ENCODE measurements around the gene SLC23A3. TPM values are rescaled to one million over a fixed set of nuclear protein-coding genes. Genes with fewer than 3 reads are reported as not detected.

The SLC23A3 gene
- total RNA-seq, 1 donor from 2014 or later: 1.4 TPM

- H2AFZ ChIP-seq (replicated peaks): no peak overlapping the region
- no peaks in the 10 kb centered on the region for H3K36me3 ChIP-seq
- H3K27me3 Mint-ChIP-seq (ENCODE audit: insufficient read depth, low read depth): peaks cover 8% of the 10 kb centered on the region
- no peak overlapping the region for H3K4me3 Mint-ChIP-seq
- H3K27ac ChIP-seq: no peak overlapping the region
- H3K4me1 ChIP-seq: peaks cover 7% of the 10 kb centered on the region
- TF ChIP-seq EZH2 (IDR thresholded peaks at IDR 0.05) (no peak), EZH2phosphoT487 (IDR thresholded peaks at IDR 0.05) (no peak)
- TF ChIP-seq, protein P1, sequence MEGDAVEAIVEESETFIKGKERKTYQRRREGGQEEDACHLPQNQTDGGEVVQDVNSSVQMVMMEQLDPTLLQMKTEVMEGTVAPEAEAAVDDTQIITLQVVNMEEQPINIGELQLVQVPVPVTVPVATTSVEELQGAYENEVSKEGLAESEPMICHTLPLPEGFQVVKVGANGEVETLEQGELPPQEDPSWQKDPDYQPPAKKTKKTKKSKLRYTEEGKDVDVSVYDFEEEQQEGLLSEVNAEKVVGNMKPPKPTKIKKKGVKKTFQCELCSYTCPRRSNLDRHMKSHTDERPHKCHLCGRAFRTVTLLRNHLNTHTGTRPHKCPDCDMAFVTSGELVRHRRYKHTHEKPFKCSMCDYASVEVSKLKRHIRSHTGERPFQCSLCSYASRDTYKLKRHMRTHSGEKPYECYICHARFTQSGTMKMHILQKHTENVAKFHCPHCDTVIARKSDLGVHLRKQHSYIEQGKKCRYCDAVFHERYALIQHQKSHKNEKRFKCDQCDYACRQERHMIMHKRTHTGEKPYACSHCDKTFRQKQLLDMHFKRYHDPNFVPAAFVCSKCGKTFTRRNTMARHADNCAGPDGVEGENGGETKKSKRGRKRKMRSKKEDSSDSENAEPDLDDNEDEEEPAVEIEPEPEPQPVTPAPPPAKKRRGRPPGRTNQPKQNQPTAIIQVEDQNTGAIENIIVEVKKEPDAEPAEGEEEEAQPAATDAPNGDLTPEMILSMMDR (IDR thresholded peaks at IDR 0.05): no peak
- H3K4me2 ChIP-seq: no peak overlapping the region
- no peak overlapping the region for H3K27ac Mint-ChIP-seq
- peaks cover 14% of the 10 kb centered on the region for H4K20me1 ChIP-seq (ENCODE audit: low read depth)
- peaks cover 9% of the 10 kb centered on the region for H3K79me2 ChIP-seq (ENCODE audit: low read depth)
- no peak overlapping the region for H3K9ac ChIP-seq
- peaks cover 5% of the 10 kb centered on the region for H3K36me3 Mint-ChIP-seq
- peaks cover 7% of the 10 kb centered on the region for H3K4me1 Mint-ChIP-seq
- peaks cover 29% of the 10 kb centered on the region for H3F3A ChIP-seq (ENCODE audit: low read depth)
- no peaks in the 10 kb centered on the region for H3K27me3 ChIP-seq
- H3K9me3 ChIP-seq (ENCODE audit: low read depth): no peaks in the 10 kb centered on the region
- no peak for DNase-seq (ENCODE audit: low spot score)
- H3K9me3 Mint-ChIP-seq: no peaks in the 10 kb centered on the region
- no peak overlapping the region for H3K4me3 ChIP-seq
Observed at GRCh38 chr2:219172231-219173154, 2.7 kb upstream of the SLC23A3 start.

DNA sequence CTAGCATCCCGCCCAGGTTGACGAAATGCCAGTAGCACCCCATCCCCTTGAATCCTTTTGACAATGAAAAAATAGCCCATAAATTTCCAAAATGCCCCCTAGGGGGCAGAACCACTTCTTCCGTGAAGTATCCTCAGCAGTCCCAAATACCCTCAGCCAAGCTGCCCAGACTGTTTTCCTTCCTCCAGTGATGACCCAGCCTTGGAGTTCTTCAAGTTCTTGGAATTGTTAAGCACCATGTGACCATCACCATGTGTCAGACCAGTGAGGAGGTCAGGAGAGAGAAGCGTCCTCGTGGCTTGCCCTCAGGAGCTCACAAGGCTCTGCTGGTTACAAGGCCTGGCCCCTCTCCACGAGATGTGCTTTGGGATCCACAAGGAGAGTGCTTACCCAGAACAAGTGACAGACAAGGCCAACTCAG is 1.4 kb upstream of the SLC23A3 start:
- Histone ChIP-seq H2AFZ (replicated peaks) (no peak overlapping the region), H3K9ac (no peak overlapping the region), H4K20me1 (ENCODE audit: low read depth) (peaks cover 13% of the 10 kb centered on the region), H3K79me2 (ENCODE audit: low read depth) (peaks cover 9% of the 10 kb centered on the region), H3K4me1 (peaks cover 7% of the 10 kb centered on the region), H3K27ac (no peak overlapping the region), H3K4me2 (no peak overlapping the region), H3K4me3 (no peak overlapping the region), H3K36me3 (no peaks in the 10 kb centered on the region), H3K9me3 (ENCODE audit: low read depth) (no peaks in the 10 kb centered on the region), H3K27me3 (no peaks in the 10 kb centered on the region), H3F3A (ENCODE audit: low read depth) (peaks cover 17% of the 10 kb centered on the region)
- H3K4me1 Mint-ChIP-seq: peaks cover 6% of the 10 kb centered on the region
- no peak for TF ChIP-seq EZH2phosphoT487 (IDR thresholded peaks at IDR 0.05)
- TF ChIP-seq EZH2 (IDR thresholded peaks at IDR 0.05): no peak
- TF ChIP-seq, protein P1 (IDR thresholded peaks at IDR 0.05): peak; percentile 78
- H3K4me3 Mint-ChIP-seq: no peak overlapping the region
- H3K36me3 Mint-ChIP-seq: peaks cover 5% of the 10 kb centered on the region
- peak overlapping the region; percentile 92 for H3K27ac Mint-ChIP-seq
- peaks cover 8% of the 10 kb centered on the region for H3K27me3 Mint-ChIP-seq (ENCODE audit: insufficient read depth, low read depth)
- peak; percentile 62 for DNase-seq (ENCODE audit: low spot score)
- H3K9me3 Mint-ChIP-seq: no peaks in the 10 kb centered on the region

- no peak for TF ChIP-seq EZH2 (IDR thresholded peaks at IDR 0.05)
- TF ChIP-seq EZH2phosphoT487 (IDR thresholded peaks at IDR 0.05): no peak
- TF ChIP-seq, protein P1 (IDR thresholded peaks at IDR 0.05): no peak
- H4K20me1 ChIP-seq (ENCODE audit: low read depth): peaks cover 7% of the 10 kb centered on the region
Observed at GRCh38 chr2:219168932-219169331, 897 bp downstream of the SLC23A3 start.

More at GRCh38 chr2:219168932-219169331, 897 bp downstream of the SLC23A3 start:
- H3K27ac Mint-ChIP-seq: no peak overlapping the region
- Histone ChIP-seq H3K4me3 (no peak overlapping the region), H3F3A (ENCODE audit: low read depth) (peaks cover 9% of the 10 kb centered on the region), H3K4me2 (no peak overlapping the region), H3K79me2 (ENCODE audit: low read depth) (no peaks in the 10 kb centered on the region), H3K36me3 (no peaks in the 10 kb centered on the region), H3K27me3 (no peaks in the 10 kb centered on the region), H3K27ac (no peak overlapping the region), H2AFZ (replicated peaks) (no peak overlapping the region), H3K4me1 (no peaks in the 10 kb centered on the region), H3K9ac (no peak overlapping the region), H3K9me3 (ENCODE audit: low read depth) (no peaks in the 10 kb centered on the region)
- H3K36me3 Mint-ChIP-seq: no peaks in the 10 kb centered on the region
- peaks cover 6% of the 10 kb centered on the region for H3K27me3 Mint-ChIP-seq (ENCODE audit: insufficient read depth, low read depth)
- H3K4me1 Mint-ChIP-seq: no peaks in the 10 kb centered on the region
- no peak for DNase-seq (ENCODE audit: low spot score)
- H3K4me3 Mint-ChIP-seq: no peak overlapping the region
- no peaks in the 10 kb centered on the region for H3K9me3 Mint-ChIP-seq
